ENCODE data around the gene GABRB3. TPM values are rescaled to one million over a fixed set of nuclear protein-coding genes. Genes with fewer than 3 reads are reported as not detected.
A peak's percentile ranks its signal among the peaks of the same experiment; 100 is the strongest.

Gene GABRB3
- total RNA-seq, result 1 to 10 TPM in 3 of 4 donors, under 1 TPM in 1; 0.67 to 3.2 (median 2.2) TPM

DNA sequence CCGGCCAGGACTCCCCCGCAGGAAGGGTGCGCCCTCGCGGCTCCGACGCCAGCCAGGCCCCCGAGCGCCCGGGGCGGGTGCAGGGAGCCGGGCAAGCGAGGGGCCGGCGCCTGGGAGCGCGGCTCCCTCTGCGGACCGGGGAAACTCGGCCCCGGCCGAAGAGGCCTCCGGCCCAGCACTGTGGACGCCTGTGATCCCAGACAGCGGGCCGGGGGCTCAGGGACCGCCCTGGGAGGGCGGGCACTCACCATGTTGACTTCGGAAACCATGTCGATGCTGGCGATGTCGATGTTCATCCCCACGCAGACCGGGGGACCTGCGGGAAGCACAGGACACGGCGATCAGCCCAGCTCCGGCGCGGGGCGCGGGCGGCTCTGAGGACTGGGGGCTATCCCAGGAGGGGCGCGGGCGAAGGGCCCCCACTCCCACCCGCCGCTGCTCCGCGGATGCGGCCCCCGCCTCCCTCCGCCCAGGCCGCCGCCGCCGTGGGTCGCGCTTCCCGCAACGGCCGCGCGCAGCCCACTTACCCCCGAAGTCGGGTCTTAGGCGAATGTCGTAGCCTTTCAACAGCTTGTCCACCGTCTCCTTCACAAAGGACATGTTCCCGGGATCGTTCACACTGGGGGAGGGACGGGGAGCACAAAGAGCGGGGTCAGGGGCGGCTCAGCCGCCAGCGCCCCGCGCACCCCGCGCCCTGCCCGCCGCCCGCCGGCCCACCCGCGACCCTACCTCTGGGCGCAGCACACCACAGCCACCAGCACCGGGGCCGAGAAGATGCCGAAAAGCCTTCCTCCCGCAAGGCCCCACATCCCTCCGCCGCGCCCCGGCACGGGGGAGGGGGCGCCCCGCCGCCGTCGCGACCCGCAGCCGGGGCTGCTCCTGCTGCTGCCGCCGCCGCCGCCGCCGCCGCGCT lies at the start of gene GABRB3:
Gene GABRB3 (minus strand): TSS at position 913 of the 913 bp plus-strand sequence.
- no peak within 1 kb of the TSS for H3K27ac ChIP-seq

DNA sequence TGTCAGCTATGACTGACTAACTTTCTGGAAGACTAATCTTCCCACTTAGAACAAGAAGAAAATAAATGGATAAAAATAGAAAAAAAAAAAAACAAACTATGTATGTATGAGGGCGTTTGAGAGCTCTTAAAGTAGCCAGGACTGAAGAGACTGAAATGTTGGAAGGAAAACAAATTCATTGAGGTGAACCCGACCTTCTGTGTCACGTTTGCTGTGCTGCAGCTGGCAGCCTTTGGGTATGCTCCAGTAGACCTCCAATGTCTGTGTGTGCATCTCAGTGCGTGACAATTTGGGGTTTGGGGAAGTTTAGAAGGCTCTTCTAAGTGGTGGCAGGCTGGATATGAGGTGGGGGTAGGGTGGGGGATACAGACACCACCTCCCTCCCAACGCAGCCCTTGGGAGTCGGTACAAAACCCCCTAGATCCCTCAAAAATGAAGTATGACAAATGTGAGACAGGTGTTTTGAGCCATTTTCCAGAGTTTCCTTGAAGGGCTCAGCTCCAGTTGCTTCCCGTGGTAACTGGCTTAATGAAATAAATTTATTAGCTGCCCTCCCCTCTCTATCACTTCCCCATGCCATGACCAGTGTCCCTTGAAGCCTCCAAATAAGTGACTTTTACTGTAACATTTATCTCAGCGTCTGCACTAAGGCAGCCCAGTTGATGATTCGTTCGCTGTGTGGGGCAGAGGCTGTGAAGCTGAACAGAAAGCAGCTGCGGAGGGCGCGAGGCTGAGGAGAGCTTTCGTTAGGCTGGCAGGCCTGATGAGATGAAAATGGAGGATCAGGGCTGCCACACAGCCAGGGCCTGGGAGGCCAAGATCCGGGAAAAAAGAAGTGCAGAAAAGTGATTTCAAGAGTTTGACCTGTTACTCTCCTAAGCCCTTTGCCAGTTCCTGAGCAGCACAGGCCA lies 34.9 kb upstream of the GABRB3 start:
- Histone ChIP-seq H3K4me1 (no peaks in the 10 kb centered on the region), H3K4me3 (no peak overlapping the region), H3K27me3 (no peaks in the 10 kb centered on the region), H3K9me3 (peaks cover 0 to 4% (median 0%) of the 10 kb centered on the region in 4 donors), H3K27ac (no peak overlapping the region), H3K36me3 (no peaks in the 10 kb centered on the region)
- DNase-seq, result no peak
- TF ChIP-seq POLR2A (IDR thresholded peaks at IDR 0.05), result no peak
- TF ChIP-seq, protein P1, sequence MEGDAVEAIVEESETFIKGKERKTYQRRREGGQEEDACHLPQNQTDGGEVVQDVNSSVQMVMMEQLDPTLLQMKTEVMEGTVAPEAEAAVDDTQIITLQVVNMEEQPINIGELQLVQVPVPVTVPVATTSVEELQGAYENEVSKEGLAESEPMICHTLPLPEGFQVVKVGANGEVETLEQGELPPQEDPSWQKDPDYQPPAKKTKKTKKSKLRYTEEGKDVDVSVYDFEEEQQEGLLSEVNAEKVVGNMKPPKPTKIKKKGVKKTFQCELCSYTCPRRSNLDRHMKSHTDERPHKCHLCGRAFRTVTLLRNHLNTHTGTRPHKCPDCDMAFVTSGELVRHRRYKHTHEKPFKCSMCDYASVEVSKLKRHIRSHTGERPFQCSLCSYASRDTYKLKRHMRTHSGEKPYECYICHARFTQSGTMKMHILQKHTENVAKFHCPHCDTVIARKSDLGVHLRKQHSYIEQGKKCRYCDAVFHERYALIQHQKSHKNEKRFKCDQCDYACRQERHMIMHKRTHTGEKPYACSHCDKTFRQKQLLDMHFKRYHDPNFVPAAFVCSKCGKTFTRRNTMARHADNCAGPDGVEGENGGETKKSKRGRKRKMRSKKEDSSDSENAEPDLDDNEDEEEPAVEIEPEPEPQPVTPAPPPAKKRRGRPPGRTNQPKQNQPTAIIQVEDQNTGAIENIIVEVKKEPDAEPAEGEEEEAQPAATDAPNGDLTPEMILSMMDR (IDR thresholded peaks at IDR 0.05), result no peak

More for the DNA sequence above, at the start of gene GABRB3:
- TF ChIP-seq POLR2A (IDR thresholded peaks at IDR 0.05), result no peak
- TF ChIP-seq, protein P1 (IDR thresholded peaks at IDR 0.05), result no peak
- DNase-seq, result no peak
- Histone ChIP-seq H3K4me3 (peak within 1 kb of the TSS in 3 of 4 donors; percentile 22 to 42 (median 38)), H3K36me3 (no peaks in the 10 kb centered on the region), H3K9me3 (no peaks in the 10 kb centered on the region), H3K4me1 (no peaks in the 10 kb centered on the region), H3K27me3 (peaks cover 0 to 8% of the 10 kb centered on the region in 2 donors)

- H3K27me3 ChIP-seq, result no peaks in the 10 kb centered on the region
- no peak overlapping the region for H3K27ac ChIP-seq
- H3K4me3 ChIP-seq, result no peak overlapping the region
- no peak for TF ChIP-seq POLR2A (IDR thresholded peaks at IDR 0.05)
- TF ChIP-seq, protein P1 (IDR thresholded peaks at IDR 0.05), result no peak
- H3K9me3 ChIP-seq, result no peaks in the 10 kb centered on the region
- H3K36me3 ChIP-seq, result no peaks in the 10 kb centered on the region
- no peaks in the 10 kb centered on the region for H3K4me1 ChIP-seq
- DNase-seq, result no peak
Observed at GRCh38 chr15:26806574-26806973, 33.7 kb upstream of the GABRB3 start.

DNA sequence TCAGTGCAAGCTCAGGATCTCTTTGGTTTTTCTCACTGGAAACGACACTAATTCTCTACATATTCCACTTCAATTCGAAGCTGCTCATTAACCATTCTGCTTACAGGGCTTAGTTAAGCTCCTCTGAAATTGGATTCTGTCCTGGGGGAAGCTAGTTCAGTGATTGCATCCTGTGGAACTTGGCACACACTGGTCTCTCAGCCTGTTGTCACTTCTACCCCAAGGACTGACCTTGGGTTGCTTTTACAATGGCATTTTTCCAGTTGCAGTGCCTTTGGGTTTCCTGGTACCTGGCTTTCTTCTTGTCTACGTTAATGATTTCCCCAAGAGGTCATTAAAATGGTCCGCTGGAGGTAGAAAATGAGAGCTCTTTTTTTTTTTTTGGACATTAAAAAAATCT lies 33.3 kb upstream of the GABRB3 start:
- no peak for DNase-seq
- Histone ChIP-seq H3K9me3 (no peaks in the 10 kb centered on the region), H3K4me3 (no peak overlapping the region), H3K27me3 (no peaks in the 10 kb centered on the region), H3K36me3 (no peaks in the 10 kb centered on the region), H3K27ac (no peak overlapping the region), H3K4me1 (no peaks in the 10 kb centered on the region)
- TF ChIP-seq, protein P1 (IDR thresholded peaks at IDR 0.05), result no peak
- no peak for TF ChIP-seq POLR2A (IDR thresholded peaks at IDR 0.05)

- H3K4me1 ChIP-seq, result no peaks in the 10 kb centered on the region
Observed at GRCh38 chr15:26805470-26805869, 32.6 kb upstream of the GABRB3 start.

More at GRCh38 chr15:26805470-26805869, 32.6 kb upstream of the GABRB3 start:
- Histone ChIP-seq H3K4me3 (no peak overlapping the region), H3K9me3 (no peaks in the 10 kb centered on the region), H3K27me3 (no peaks in the 10 kb centered on the region), H3K36me3 (no peaks in the 10 kb centered on the region), H3K27ac (no peak overlapping the region)
- no peak for DNase-seq
- TF ChIP-seq, protein P1 (IDR thresholded peaks at IDR 0.05), result no peak
- TF ChIP-seq POLR2A (IDR thresholded peaks at IDR 0.05), result no peak

Data from Peyer's patch (tissue), 4 donors.